GM12878 (cell line): ENCODE results near the gene SNAPIN. TPM values are rescaled to one million over a fixed set of nuclear protein-coding genes. Genes with fewer than 3 reads are reported as not detected.

ENCODE experiments used
- ATAC-seq: fragments of 200-7000 bp; cut with Tn5 transposase; 3 replicates; pipeline ENCODE4 v1.9.1; 2020; ENCODE audit warnings: mild to moderate bottlenecking, moderate library complexity
- BruUV-seq: library from RNA; stranded (reverse); fragments of 400-500 nt; replicated peaks from 2 replicates; lab custom pipeline; 2021; lab: Mats Ljungman, UMichigan
- CTCF ChIA-PET: fragments of 300-600 bp; sonication (Branson Sonifier 250); formaldehyde crosslinking; extraction: SDS; loops from one replicate; lab custom pipeline; 2021; ENCODE audit warnings: inconsistent platforms; lab: Yijun Ruan, JAX
- POLR2A ChIA-PET: fragments of 350-600 bp; formaldehyde crosslinking; extraction: SDS; loops from one replicate; lab custom pipeline; 2021; ENCODE audit warnings: inconsistent platforms; lab: Charles Lee
- RAD21 ChIA-PET: fragments of 300-600 bp; sonication (Branson Sonifier 250); formaldehyde crosslinking; loops from one replicate; lab custom pipeline; 2023; ENCODE audit warnings: antibody characterized with exemption; ENCODE audit not compliant: unreplicated experiment; lab: Charles Lee
- SMC1A ChIA-PET: fragments of 300-600 bp; sonication (Branson Sonifier 250); formaldehyde crosslinking; loops from one replicate; lab custom pipeline; 2023; ENCODE audit not compliant: unreplicated experiment, uncharacterized antibody; lab: Charles Lee
- DNase-seq: peaks from one replicate; pipeline ENCODE4 v3.0.0-alpha.2; 2011; ENCODE audit warnings: low read depth, low spot score
- FAIRE-seq: peaks from 3 replicates; lab custom pipeline; 2011; peaks lifted over from hg19 to GRCh38; lab: Jason Lieb, UNC
- H2AFZ ChIP-seq: 2 replicates; pipeline ENCODE4 v1.6.0; 2011; ENCODE audit warnings: low read depth, low read length, control low read depth; ENCODE audit not compliant: control insufficient read depth
- H3K27ac ChIP-seq: 2 replicates; pipeline ENCODE4 v1.5.1; 2011; ENCODE audit warnings: control low read depth; ENCODE audit not compliant: control insufficient read depth, insufficient read depth
- H3K27me3 ChIP-seq, 2 experiments: replicated peaks in 1 of 2; 2 replicates each; pipeline versions ENCODE4 v1.6.0 to v1.6.1; 2011; ENCODE audit warnings: low read length in 1 of 2; ENCODE audit not compliant: control insufficient read depth in 2 of 2, insufficient read depth in 2 of 2
- H3K36me3 ChIP-seq, 2 experiments: 2 replicates each; pipeline ENCODE4 v1.5.1; 2011; ENCODE audit warnings: low read length in 1 of 2; ENCODE audit not compliant: control insufficient read depth in 2 of 2, insufficient read depth in 2 of 2
- H3K4me1 ChIP-seq: 2 replicates; pipeline ENCODE4 v1.6.1; 2011; ENCODE audit warnings: mild to moderate bottlenecking, low read length, moderate library complexity, mixed read lengths; ENCODE audit not compliant: control insufficient read depth, insufficient read depth
- H3K4me2 ChIP-seq: 2 replicates; pipeline ENCODE4 v1.6.0; 2011; ENCODE audit warnings: control low read depth; ENCODE audit not compliant: control insufficient read depth, insufficient read depth
- H3K4me3 ChIP-seq: fragments of 200-600 bp; sonication (generic); 2 replicates; pipeline ENCODE4 v1.5.1; 2016
- H3K79me2 ChIP-seq: 2 replicates; pipeline ENCODE4 v1.6.0; 2011; ENCODE audit warnings: low read length; ENCODE audit not compliant: control insufficient read depth, insufficient read depth
- H3K9ac ChIP-seq: 2 replicates; pipeline ENCODE4 v1.8.0; 2011; ENCODE audit warnings: low read length, control low read depth, mixed read lengths; ENCODE audit not compliant: control insufficient read depth, insufficient read depth
- H3K9me3 ChIP-seq: replicated peaks from 3 replicates; pipeline ENCODE4 v1.5.1; 2011; ENCODE audit warnings: mild to moderate bottlenecking, low read length; ENCODE audit not compliant: control insufficient read depth, insufficient read depth
- H4K20me1 ChIP-seq: 2 replicates; pipeline ENCODE4 v1.6.0; 2011; ENCODE audit not compliant: control insufficient read depth, insufficient read depth
- E4F1 ChIP-seq: fragments of 450-650 bp; IDR thresholded peaks from 2 replicates; pipeline ENCODE4 v1.6.1; 2018; ENCODE audit warnings: borderline replicate concordance, mild to moderate bottlenecking; ENCODE audit not compliant: partially characterized antibody
- GATAD2B ChIP-seq: fragments of 450-650 bp; conservative IDR thresholded peaks from 2 replicates; pipeline ENCODE4 v1.6.1; 2017; ENCODE audit warnings: low read depth, mild to moderate bottlenecking, moderate library complexity
- HDAC6 ChIP-seq: fragments of 200-600 bp; sonication (generic); IDR thresholded peaks from one replicate; pipeline ENCODE4 v1.8.0; 2017; ENCODE audit warnings: antibody characterized with exemption; ENCODE audit not compliant: unreplicated experiment
- IKZF2 ChIP-seq, 2 experiments: fragments of 450-650 bp; IDR thresholded peaks; 2 replicates each; pipeline ENCODE4 v1.6.1; 2017; ENCODE audit warnings: mild to moderate bottlenecking in 2 of 2, moderate library complexity in 2 of 2
- LARP7 ChIP-seq: fragments of 450-650 bp; IDR thresholded peaks from 2 replicates; pipeline ENCODE4 v1.6.1; 2017; ENCODE audit warnings: mild to moderate bottlenecking
- MEF2B ChIP-seq: fragments of 450-650 bp; IDR thresholded peaks from 2 replicates; pipeline ENCODE4 v1.6.1; 2018; ENCODE audit warnings: mild to moderate bottlenecking, moderate library complexity; ENCODE audit not compliant: partially characterized antibody, poor library complexity, severe bottlenecking
- NFIC ChIP-seq: IDR thresholded peaks from 2 replicates; pipeline ENCODE4 v1.6.1; 2012; ENCODE audit warnings: low read depth, mild to moderate bottlenecking, inconsistent platforms, low read length, moderate library complexity
- NR2C2 ChIP-seq: IDR thresholded peaks from 2 replicates; pipeline ENCODE4 v1.6.1; 2011; ENCODE audit warnings: borderline replicate concordance, low read depth; ENCODE audit not compliant: control insufficient read depth, insufficient read length
- NR2F1 ChIP-seq: fragments of 450-650 bp; conservative IDR thresholded peaks from 2 replicates; pipeline ENCODE4 v1.6.1; 2017; ENCODE audit warnings: mild to moderate bottlenecking
- POLR2AphosphoS5 ChIP-seq: IDR thresholded peaks from 2 replicates; pipeline ENCODE4 v1.6.1; 2011; ENCODE audit warnings: mild to moderate bottlenecking, low read length, inconsistent platforms
- RAD51 ChIP-seq: fragments of 450-650 bp; IDR thresholded peaks from 2 replicates; pipeline ENCODE4 v1.6.1; 2016; ENCODE audit warnings: moderate library complexity, mild to moderate bottlenecking, inconsistent platforms
- RBBP5 ChIP-seq: fragments of 200-600 bp; sonication (generic); conservative IDR thresholded peaks from 2 replicates; pipeline ENCODE4 v1.6.1; 2016
- SREBF1 ChIP-seq: IDR thresholded peaks from 2 replicates; pipeline ENCODE4 v1.6.1; 2012; ENCODE audit warnings: mild to moderate bottlenecking, low read length
- SREBF2 ChIP-seq: IDR thresholded peaks from 2 replicates; pipeline ENCODE4 v1.6.1; 2012; ENCODE audit warnings: mild to moderate bottlenecking, low read length
- STAT1 ChIP-seq: fragments of 450-650 bp; conservative IDR thresholded peaks from 2 replicates; pipeline ENCODE4 v1.6.1; 2014; ENCODE audit warnings: antibody characterized with exemption, mild to moderate bottlenecking
- TCF12 ChIP-seq: IDR thresholded peaks from 2 replicates; pipeline ENCODE4 v1.6.1; 2011; ENCODE audit warnings: low read depth, mild to moderate bottlenecking, low read length
- TCF7 ChIP-seq: IDR thresholded peaks from 2 replicates; pipeline ENCODE4 v1.6.1; 2014; ENCODE audit warnings: antibody characterized with exemption, borderline replicate concordance
- ZBTB33 ChIP-seq: fragments of 450-650 bp; IDR thresholded peaks from 2 replicates; pipeline ENCODE4 v1.6.1; 2017; ENCODE audit warnings: mild to moderate bottlenecking
- ZNF217 ChIP-seq: fragments of 450-650 bp; IDR thresholded peaks from 2 replicates; pipeline ENCODE4 v1.6.1; 2017; ENCODE audit warnings: antibody characterized with exemption, mild to moderate bottlenecking
- ZNF274 ChIP-seq: IDR thresholded peaks from one replicate; pipeline ENCODE4 v1.8.0; 2011; ENCODE audit not compliant: insufficient read length, insufficient read depth
- WGBS: methylation state at CpG from one replicate; pipeline ENCODE4 v1.1.6; 2016; ENCODE audit warnings: low lambda C conversion rate; ENCODE audit not compliant: insufficient replicate concordance, insufficient coverage; ENCODE audit errors: missing lambda C conversion rate; 5-methylcytosine and 5-hydroxymethylcytosine counted together
- in situ Hi-C: fragments of 300-500 bp; cut with MboI; formaldehyde crosslinking; loops from 9 replicates; pipeline ENCODE4 v1.14.3; 2018; ENCODE audit warnings: mixed read lengths
- intact Hi-C: fragments of 100-400 bp; cut with micrococcal nuclease; formaldehyde crosslinking; loops from one replicate; pipeline ENCODE4 v1.14.2; 2022; ENCODE audit not compliant: unreplicated experiment
- polyA plus RNA-seq, 11 experiments: library from polyadenylated mRNA; depleted of rRNA in 4 of 11; unstranded in 6 of 11; stranded (reverse) in 5 of 11; fragments of >200 nt; fragmentation: Nextera tagmentation in 4 of 11; fragmentation: Illumina TruSeq in 1 of 11; extraction: Ambion mirVana in 4 of 11; extraction: Trizol in 1 of 11; gene quantifications; 1 replicate in 1 of 11; 2 replicates in 10 of 11; pipeline versions ENCODE4 v1.2.1 to v1.2.3, GENCODE V29; 2011 to 2016; ENCODE audit warnings: inconsistent platforms in 2 of 11, missing spikeins in 2 of 11, low read depth in 1 of 11
- total RNA-seq, 4 experiments: library from RNA; depleted of rRNA in 3 of 4; stranded (reverse); fragments of >200 nt in 3 of 4; fragmentation: Illumina TruSeq in 1 of 4; extraction: Trizol in 1 of 4; gene quantifications; 2 replicates each; pipeline versions ENCODE4 v1.2.1 to v1.2.3, GENCODE V29; 2013 to 2021
- TF ChIP-seq, protein P1 (sequence below): IDR thresholded peaks from 2 replicates; pipeline ENCODE4 v1.6.1; 2011; ENCODE audit warnings: borderline replicate concordance, low read depth, mild to moderate bottlenecking, moderate library complexity, mixed read lengths, low read length; ENCODE audit not compliant: insufficient read depth; ENCODE audit errors: extremely low read length

Gene SNAPIN
- total and polyA plus RNA-seq, 10 of the 15 experiments (the other 5 are each of a cell fraction or from before 2014, with no cell fraction given), result 12.4 to 78.1 (median 38.6) TPM

GRCh38 chr1:153642161-153642560, 16.3 kb upstream of the SNAPIN start (continued):
- TF ChIP-seq E4F1, result no peak
- no peak for TF ChIP-seq ZNF217
- no peak for TF ChIP-seq TCF12
- TF ChIP-seq MEF2B, result no peak
- TF ChIP-seq LARP7, result no peak
- no peak for TF ChIP-seq NR2C2
- TF ChIP-seq, all 136 proteins: peak for 0

- WGBS, result 93% methylated on average over 11 of the region's 11 CpGs
- DNase-seq (no peak), ATAC-seq (no peak), FAIRE-seq (no peak)
- RAD21 ChIA-PET, result interaction anchor here (0.9 to 1.4 kb wide), 3 partner anchors 9 to 71 kb away, joined by 4 to 6 read pairs (median 4); partner anchors contain the start of gene CHTOP
- H2AFZ ChIP-seq, result no peak overlapping the region
- no peak overlapping the region for H3K27ac ChIP-seq
- CTCF ChIA-PET, result interaction anchor here (0.6 to 3.8 kb wide), 8 partner anchors 10 to 154 kb away, joined by 3 to 20 read pairs (median 6); partner anchors contain the start of gene S100A13
- POLR2A ChIA-PET, result interaction anchor here (0.7 to 6.7 kb wide), 4 partner anchors 9 to 320 kb away, joined by 3 to 35 read pairs (median 4); partner anchors contain the start of genes CHTOP and SLC39A1
- H3K36me3 ChIP-seq, result peaks cover 16 to 55% of the 10 kb centered on the region in 2 experiments
- H3K4me2 ChIP-seq, result no peak overlapping the region
- H3K79me2 ChIP-seq, result peaks cover 2% of the 10 kb centered on the region
- SMC1A ChIA-PET, result interaction anchor here (0.7 to 2.1 kb wide), 6 partner anchors 9 to 70 kb away, joined by 3 to 13 read pairs (median 4); partner anchors contain the start of genes CHTOP and ILF2
- intact Hi-C loops, result no loop called here
- no peak overlapping the region for H3K4me3 ChIP-seq
- no peak overlapping the region for H3K9ac ChIP-seq
- no peaks in the 10 kb centered on the region for H3K27me3 ChIP-seq
- H3K4me1 ChIP-seq, result no peaks in the 10 kb centered on the region
- no peaks in the 10 kb centered on the region for H3K9me3 ChIP-seq
- in situ Hi-C loops, result no loop called here
- H4K20me1 ChIP-seq, result no peaks in the 10 kb centered on the region
- no TSS peak for BruUV-seq
- TF ChIP-seq, protein P1, sequence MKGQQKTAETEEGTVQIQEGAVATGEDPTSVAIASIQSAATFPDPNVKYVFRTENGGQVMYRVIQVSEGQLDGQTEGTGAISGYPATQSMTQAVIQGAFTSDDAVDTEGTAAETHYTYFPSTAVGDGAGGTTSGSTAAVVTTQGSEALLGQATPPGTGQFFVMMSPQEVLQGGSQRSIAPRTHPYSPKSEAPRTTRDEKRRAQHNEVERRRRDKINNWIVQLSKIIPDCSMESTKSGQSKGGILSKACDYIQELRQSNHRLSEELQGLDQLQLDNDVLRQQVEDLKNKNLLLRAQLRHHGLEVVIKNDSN, result no peak
- TF ChIP-seq POLR2AphosphoS5, result no peak
- no peak for TF ChIP-seq NFIC
- TF ChIP-seq ZNF274, result no peak
- no peak for TF ChIP-seq SREBF2
- TF ChIP-seq STAT1, result no peak
- no peak for TF ChIP-seq TCF7
- no peak for TF ChIP-seq RBBP5
- TF ChIP-seq IKZF2 (IDR thresholded peaks at IDR 0.05), result no peak
- no peak for TF ChIP-seq RAD51
- TF ChIP-seq GATAD2B, result no peak
- TF ChIP-seq ZBTB33, result no peak
- TF ChIP-seq HDAC6, result no peak
- TF ChIP-seq NR2F1, result no peak
- TF ChIP-seq SREBF1, result no peak
Measured at GRCh38 chr1:153643100-153643499, 15.4 kb upstream of the SNAPIN start.
